ENCODE data around the gene PRKCH. TPM values are rescaled to one million over a fixed set of nuclear protein-coding genes. Genes with fewer than 3 reads are reported as not detected.

The PRKCH gene
- total and polyA plus RNA-seq, 9 of the 15 experiments (the other 6 are each of a cell fraction or from before 2014, with no cell fraction given) = 0.61 to 4.4 (median 4.0) TPM

GRCh38 chr14:61319086-61319485, 2.3 kb upstream of the PRKCH start:
- no peaks in the 10 kb centered on the region for H3K9me3 ChIP-seq (replicated peaks; ENCODE audit: control insufficient read depth, insufficient read depth, low read depth, low read length)
- 26% methylated on average over 3 of the region's 3 CpGs for WGBS (ENCODE audit: insufficient coverage, low coverage, missing lambda C conversion rate)
- no peak for DNase-seq (ENCODE audit: extremely low read depth in 1 of 4, low spot score in 3 of 4)
- no peaks in the 10 kb centered on the region for H3K36me3 ChIP-seq (ENCODE audit: control insufficient read depth, insufficient read depth, low read length)
- peaks cover 0 to 19% of the 10 kb centered on the region in 2 experiments; a peak in 3 of 5 replicates for H3K4me1 ChIP-seq (replicated peaks in 1 of 2; ENCODE audit: control insufficient read depth in 2 of 2, insufficient read depth in 2 of 2, low read length in 2 of 2)
- no peaks in the 10 kb centered on the region for H4K20me1 ChIP-seq (replicated peaks; ENCODE audit: control insufficient read depth, insufficient read depth, low read length)
- intact Hi-C loops (cut with micrococcal nuclease) = no loop called here
- ChIA-PET POLR2A (interaction anchor here (1.3 kb wide), 1 partner anchor 10 kb away, joined by 3 read pairs; no protein-coding TSS in a partner anchor), CTCF (ENCODE audit: low intra/inter-chr PET ratio) (no interaction called here)
- H3K27ac ChIP-seq (ENCODE audit: extremely low read depth, low read depth, low read length) = no peak overlapping the region
- H3K9ac ChIP-seq (ENCODE audit: insufficient read depth in 1 of 2, low read depth in 2 of 2, low read length in 2 of 2) = no peak overlapping the region
- H3K9me1 ChIP-seq (ENCODE audit: control insufficient read depth, insufficient read depth, low read length) = no peaks in the 10 kb centered on the region
- TF ChIP-seq SMC3 (conservative IDR thresholded peaks at IDR 0.05; ENCODE audit: insufficient read depth, low read depth, low read length) = no peak
- TF ChIP-seq POLR2A (conservative IDR thresholded peaks at IDR 0.05) = no peak
- no peak for TF ChIP-seq HOMEZ (CRISPR knock-in tag; IDR thresholded peaks at IDR 0.05)
- no peak for TF ChIP-seq SP1 (CRISPR knock-in tag; IDR thresholded peaks at IDR 0.05)
- TF ChIP-seq GATAD2B (IDR thresholded peaks at IDR 0.05; ENCODE audit: borderline replicate concordance) = no peak
- no peak for TF ChIP-seq MAX (CRISPR knock-in tag; IDR thresholded peaks at IDR 0.05)
- H2AFZ ChIP-seq (ENCODE audit: low read depth, low read length) = no peak overlapping the region
- in situ Hi-C loops (cut with MboI) = no loop called here
- ATAC-seq = no peak
- no peaks in the 10 kb centered on the region; the same call in 2 of the 3 replicates for H3K79me2 ChIP-seq (ENCODE audit: control insufficient read depth, insufficient read depth, low read length)
- no peak for FAIRE-seq
- H3K4me2 ChIP-seq (ENCODE audit: insufficient read depth, low read length) = no peak overlapping the region
- H3K4me3 ChIP-seq = no peak overlapping the region
- BruUV-seq (replicated peaks) = no TSS peak
- no peaks in the 10 kb centered on the region for H3K27me3 ChIP-seq (ENCODE audit: control insufficient read depth in 2 of 2, insufficient read depth in 2 of 2, low read length in 2 of 2)
